Stimulated activated CD4-positive, alpha-beta T cell treated with anti-CD3 and anti-CD28 coated beads, Interleukin-12 subunit alpha, Interleukin-12 subunit beta, amount 100 ng/mL, for 24 hours (primary cell): Measurements from ENCODE around the gene DNAI1.
A peak's percentile ranks its signal among the peaks of the same experiment; 100 is the strongest.

Experiments
- DNase-seq, 2 experiments: peaks; one replicate each; pipeline ENCODE4 v3.0.0-alpha.2; 2020; ENCODE audit warnings: low read depth in 2 of 2

Gene DNAI1

DNA sequence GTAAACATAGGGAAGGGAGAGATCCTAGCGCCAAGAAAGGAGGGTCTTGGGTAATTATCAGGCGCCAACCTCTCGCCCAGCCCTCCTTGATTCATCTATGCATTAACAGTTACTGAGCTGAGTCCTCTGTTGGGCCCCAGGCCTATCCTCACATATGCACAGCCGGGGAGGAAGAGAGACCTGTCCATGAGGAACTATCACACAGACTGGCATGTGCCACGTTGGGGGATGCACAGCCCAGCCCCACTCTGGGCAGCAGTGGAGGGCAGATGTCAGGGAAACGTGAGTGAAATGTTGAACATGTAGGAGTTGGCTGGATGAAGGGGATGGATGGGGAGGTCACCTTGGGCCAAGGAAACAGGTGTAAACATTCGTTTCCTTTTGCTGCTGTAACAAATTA, 82.9 kb downstream of the DNAI1 start:
- DNase-seq, result no peak

DNA sequence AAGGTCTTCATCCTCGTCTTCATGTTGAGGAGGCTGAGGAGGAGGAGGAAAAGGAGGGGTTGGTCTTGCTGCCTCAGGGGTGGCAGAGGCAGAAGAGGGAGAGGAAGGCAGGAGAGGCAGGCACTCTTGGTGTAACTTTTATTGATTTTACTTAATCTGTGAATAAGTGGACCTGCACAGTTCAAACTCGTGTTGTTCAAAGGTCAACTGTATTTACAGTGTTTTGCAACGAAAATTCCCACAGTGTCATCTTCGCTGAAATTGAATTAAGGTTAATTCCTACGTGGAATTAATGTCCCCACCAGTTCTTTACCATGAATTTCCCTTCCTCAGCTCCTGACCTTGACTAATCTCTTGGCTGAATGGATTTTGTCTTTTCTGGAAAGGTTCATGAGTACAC, 85.4 kb downstream of the DNAI1 start:
- DNase-seq, result no peak

DNA sequence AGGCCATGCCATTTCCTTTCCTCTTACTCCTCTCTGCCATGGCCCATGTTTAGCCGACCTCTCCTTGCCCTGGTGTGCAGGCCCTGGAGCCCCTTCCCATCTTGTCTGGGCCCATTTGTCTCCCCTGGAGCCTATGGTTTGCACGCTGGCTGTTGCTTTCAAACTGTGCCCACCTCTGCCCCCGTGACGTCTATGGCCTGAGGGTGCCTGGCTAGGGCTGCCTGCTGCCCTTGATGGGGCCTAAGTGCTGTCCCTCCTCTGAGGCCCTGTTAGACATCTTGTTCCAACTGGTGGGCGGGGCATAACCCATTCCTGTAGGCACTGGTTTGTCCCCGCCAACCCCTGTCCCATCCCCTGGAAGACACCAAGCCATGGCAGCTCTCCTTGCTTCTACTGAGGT, 86.9 kb downstream of the DNAI1 start:
- DNase-seq, result no peak

DNA sequence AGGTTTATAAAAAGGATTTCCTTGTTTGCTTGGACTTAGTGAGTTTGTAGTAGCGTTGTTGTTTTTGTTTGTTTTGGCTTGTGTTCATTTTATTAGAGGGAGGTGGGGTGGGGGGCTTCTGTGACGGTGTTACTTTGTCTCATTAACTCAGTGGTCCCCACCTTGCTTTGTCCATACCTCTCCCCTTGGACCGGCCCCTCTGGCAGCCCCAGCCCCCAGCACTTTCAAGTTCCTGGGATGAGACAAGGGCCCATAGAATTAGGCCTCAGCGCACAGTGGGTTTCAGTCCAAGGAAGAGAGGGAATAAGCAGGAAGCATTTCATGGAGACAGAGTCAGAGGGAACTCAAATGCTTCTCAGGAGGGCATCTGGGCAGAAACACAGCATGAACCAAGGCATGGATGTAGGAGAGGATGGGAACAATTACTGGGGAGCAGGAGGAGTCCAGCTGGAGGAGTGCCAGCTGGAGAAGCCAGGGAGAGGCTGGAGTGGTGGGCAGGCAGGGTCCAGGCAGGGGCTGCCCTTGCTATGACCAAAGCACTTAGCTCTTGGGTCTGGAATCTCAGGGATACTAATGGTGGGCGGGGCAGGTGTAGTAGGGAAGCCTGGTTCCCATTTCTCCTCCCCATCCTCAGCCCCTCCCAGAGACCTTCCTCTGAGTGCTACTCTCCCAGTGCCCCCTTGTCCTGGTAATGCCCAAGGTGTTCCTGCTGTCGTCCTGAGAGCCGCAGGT, 87.7 kb downstream of the DNAI1 start:
- DNase-seq, result no peak

DNA sequence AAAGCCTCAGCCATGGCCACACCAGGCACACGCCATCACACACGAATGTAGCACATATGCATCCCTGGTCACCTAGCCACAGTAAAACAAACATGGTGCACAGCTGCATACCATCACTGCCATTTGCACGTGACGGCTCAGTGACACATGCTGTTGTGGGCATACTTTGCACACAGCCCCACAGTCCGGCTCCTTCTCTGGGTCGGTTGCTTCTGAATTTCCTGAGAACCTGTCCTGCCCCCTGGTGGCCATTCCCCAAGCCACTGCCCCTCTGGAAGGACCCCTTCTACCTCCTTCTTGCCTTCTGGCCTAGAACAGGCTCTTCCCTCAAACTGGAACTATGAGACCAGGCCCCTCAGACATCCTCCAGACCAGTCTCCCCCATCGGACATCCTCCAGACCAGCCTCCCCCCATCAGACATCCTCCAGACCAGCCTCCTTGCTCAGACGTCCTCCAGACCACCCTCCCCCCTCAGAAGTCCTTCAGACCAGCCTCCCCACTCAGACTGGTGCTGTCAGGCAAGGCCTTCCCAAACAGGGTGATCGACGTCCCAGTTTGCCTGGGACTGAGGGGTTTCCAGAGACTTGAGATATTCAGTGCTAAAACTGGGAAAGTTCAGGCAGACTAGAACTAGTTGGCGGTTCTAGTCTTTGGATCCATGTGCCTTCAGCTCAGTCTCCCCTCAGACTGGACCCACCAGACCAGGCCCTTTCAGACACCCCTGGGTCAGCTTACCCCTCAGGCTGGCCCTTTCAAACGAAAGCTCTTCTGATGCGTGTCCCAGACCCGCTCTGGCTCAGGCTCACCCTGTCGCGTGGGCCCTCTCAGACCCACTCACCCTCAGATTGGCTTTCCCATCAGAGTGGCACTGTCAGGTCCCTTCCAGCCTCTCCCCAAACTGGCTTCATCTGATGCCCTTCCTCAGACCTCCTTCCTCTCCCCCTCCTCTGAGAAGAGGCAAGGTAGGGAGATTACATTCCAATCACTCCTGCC, 88.5 kb downstream of the DNAI1 start:
- DNase-seq, result peak; percentile 23 to 51

DNA sequence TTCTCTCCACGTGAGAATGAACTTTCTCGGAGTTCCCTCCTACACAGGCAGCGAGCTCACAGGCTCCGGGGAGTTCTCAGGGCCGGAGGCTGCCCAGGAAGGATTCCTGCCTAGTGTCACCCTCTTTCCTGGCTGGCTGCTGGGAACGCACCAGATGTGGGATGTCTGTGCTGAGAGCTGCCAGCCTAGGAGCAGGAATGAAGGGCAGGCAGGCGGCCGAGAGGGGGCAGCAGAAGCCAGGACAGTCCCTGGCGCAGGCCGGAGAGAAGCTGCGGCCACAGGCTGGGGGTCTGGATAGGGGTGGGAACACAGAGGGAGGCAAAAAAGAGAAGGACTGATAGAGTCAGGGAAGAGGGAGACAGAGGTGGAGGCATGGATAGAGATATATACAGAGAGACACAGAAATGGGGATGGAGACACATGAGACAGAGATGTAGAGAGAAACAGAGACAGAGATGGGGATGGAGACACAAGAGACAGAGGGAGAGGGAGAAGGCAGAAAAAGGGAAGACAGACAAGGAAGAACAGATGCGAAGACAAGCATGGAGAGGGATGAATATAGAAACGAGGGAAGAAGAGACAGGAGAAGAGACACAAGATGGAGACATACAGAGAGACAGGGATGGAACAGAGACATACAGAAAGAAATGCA, 89.5 kb downstream of the DNAI1 start:
- DNase-seq, result peak in 1 of 2 experiments; percentile 17

DNA sequence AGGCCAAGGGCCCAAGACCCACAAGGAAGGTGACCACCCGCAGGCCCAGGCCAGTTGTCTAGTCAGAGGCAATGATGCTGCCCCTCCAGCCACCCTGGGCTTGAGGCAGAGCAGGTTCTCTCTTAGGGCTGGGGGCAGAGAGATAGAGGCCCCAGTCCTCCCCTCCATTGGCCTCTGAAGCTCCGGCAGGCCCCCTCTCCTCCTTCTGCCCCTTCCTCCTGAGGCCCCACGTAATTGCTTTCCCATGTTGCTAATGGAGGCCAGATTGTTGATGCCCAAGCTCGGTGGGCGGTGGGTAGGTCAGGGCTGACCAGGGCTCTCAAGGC, 90.8 kb downstream of the DNAI1 start:
- no peak for DNase-seq

DNA sequence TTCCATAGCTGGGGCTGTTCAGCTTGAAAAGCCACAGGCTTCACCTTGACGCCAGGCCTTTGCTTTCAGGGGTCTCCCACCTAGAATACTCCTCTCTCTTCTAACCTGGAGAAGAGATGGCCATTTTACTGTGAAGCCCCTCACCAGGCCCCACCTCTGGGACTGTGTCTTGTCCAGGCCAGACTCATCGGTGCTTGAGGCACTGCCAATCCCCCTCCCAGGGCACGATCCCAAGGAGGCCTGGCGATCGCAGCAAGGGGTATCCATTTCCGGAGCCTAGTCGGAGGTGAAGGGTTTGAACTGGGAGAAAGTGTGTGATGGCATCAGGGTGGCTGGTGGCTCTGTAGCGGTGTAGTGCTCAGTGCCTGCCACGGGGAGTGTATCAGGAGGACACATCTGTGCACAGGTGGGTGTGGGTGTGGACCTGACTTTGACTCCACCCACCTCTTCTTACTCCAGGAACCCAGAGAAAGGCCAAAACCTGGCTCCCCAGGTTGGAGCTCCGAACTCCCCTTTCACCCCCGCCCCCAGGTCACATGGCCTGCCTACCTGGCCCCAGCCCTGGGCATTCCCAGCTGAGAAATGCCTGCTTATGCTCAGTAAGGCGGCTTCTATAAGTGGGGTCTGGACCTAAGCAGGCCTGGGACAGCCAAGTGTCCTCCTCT, 91.5 kb downstream of the DNAI1 start:
- DNase-seq, result no peak

DNA sequence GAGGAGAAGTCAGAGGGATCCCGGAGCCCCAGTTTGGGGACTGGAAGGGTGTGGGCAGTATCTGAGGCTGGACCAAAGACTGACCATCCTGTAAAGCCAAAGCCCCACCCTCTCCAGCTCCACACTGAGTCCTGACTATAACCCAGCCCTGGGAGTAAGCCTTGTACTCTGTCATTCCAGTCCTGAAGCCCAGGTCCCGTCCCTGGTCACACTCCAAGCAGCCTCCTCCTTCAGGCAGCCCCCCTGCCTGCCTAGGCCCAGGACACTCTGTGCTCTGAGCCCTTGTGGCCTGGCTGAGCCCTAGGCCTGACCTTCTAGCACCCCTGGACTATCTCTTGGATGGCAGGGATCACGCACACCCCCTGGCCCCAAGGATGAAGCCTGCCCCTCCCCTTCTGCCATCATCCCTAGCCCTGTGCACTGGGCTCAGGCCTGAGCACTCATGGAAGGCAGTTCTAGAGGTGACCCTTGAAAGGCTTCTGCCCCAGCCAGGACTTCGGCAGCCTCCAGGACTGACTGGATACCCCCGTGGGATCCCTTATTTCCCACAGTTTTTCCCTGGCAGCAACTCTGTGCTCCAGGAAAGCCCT, 92.2 kb downstream of the DNAI1 start:
- no peak for DNase-seq

DNA sequence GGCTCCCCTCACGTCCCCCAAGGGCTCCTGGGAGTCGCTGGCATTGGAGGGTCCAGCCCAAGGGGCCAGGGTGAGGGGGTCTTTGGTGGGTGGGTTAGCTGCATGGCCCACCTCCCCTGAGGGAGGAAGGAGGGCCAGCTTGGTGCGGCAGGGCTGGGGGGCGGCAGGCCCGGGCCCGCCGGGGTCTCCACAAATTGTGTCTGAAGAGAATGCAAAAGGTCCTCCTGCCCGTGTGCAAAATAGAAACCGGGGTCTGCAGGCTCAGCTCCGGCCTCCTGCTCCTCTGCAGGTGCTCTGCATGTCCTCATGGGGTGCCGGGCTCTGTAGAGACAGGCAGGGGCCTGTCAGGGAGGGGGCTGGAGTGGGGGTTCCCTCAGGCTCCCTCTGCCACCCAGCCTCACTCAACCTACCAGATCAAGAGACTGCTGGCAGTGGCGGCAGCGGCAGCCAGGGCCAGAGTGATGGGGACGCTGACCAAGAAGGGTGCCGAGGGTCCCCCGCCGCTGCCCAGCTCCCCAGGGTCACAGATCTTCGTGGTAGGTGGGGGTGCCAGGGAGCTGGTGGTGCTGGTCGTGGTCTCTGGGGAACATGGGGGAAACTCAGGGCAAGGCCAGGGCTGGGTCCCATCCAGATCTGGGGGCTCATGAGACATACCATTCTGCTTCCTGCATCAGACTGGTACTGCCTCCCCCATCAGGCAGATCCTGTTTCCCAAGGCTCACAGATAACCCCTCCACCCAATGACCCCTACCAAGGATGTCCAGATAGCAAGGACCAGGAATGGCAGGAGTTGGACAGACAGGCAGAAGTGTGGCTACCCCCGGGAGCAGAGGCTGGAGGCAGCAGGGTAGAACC, 93.4 kb downstream of the DNAI1 start:
- no peak for DNase-seq

DNA sequence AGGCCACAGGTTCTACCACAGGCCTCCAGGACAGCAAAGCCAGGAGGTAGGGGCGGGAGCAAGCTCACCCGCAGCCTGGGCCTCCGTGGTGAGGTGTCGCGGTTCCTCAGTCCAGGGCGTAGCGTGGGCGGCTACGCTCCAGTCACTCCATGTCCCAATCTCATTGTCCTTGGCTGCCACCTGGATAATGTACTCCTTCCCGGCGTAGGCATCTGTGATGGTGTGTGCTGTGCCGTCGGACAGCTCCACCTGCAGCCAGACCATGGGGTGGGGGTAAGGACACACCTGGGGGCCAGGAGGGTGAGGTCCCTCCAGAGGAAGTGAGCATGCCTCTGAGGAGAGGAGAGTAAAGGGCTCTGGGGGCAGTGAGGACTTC, 94.0 kb downstream of the DNAI1 start:
- no peak for DNase-seq

DNA sequence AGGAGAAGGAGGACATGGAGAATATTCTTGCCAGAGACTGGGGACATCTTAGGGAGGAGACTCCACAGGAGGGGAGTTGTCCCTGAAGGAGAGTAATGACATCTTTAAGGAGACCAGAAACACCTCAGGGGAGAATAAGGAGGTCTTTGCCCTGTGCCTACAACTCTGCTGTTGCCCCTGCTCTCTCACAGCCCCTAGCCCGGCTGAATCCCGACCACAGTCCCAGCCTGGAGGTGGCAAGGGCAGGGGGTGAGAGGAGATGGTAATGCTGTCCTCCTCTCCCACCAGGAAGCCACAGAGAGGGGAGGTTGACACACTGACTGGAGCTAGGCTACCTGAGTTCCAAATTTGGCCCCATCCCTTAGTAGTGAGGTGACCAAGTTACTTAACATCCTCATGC, 94.4 kb downstream of the DNAI1 start:
- DNase-seq, result no peak

DNA sequence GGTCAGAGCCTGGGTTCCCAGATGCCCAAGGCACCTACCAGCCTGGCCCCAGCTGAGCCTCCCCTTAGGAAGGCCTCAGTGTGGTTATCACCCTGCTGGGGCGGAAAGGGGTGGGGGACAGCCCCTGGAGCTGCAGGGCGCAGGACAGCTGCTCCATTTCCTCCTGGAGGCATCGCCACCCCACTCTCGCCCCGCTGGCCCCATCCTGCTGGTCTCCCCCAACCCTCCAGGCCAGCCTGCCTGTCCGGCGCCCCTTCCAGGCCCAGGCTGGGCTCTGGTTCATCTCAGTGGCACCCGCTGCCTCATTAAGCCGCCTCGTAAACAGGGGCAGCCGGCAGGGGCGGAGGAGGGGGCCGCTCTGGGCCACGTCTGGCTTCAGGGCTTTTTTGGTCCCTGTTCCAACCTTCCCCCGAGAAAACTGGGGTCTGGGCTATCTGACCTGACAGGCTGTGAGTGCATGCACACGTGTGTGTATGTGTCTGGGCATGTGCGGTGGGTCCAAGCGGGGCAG, 95.0 kb downstream of the DNAI1 start:
- no peak for DNase-seq

DNA sequence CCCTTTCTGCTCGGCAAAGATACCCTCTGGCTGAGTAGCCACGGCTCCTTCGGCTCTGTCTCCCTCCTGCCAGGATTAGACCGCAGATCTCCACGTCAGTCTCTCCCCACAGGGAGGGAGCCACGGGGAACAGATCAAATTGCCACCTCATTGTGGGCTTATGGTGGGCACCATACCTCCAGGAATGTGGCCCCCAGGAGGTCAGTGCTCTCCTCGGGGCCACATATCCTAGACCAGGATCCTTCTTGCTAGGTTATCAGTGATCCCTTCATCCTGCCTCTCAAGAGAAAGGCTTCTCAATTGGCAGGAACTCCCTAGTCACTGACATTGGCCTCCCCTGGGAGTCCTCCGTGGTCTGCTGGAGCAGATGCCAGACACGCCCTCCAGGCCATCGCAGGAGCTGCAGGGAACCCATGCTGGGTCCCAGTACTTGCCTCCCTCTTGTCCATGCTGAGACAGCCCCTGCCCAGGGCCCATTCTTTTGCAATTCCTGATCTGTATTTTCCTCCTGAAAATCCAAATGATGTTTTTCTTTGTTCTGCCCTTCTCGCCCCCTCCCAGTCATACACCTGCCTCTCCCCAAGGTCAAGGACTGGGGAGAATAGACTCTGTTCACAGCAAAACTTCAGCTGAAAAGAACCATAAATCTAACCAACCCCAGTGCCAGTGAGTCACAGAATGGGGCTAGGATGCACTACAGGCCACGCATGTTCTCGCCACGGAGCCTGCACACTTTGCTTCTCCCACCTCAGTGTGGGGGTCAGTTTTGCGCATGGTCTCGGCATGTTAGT, 95.8 kb downstream of the DNAI1 start:
- no peak for DNase-seq

DNA sequence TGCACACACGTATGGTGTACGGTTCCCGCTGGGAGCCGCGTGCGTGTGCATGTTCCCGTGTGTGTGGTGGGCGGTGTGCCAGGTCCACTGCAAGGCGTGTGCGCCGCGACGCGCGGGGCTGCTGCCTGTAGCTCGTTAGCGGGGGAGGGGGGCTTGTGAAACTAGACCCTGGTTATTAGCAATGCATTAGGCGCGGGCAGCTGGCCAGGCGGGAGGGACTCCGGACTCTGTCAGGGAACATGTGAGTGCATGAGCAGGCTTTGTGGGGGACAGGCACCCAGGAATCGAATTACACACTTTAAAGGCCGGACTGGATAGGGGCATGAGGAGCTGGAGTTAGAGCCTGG, 96.4 kb downstream of the DNAI1 start:
- DNase-seq, result no peak

DNA sequence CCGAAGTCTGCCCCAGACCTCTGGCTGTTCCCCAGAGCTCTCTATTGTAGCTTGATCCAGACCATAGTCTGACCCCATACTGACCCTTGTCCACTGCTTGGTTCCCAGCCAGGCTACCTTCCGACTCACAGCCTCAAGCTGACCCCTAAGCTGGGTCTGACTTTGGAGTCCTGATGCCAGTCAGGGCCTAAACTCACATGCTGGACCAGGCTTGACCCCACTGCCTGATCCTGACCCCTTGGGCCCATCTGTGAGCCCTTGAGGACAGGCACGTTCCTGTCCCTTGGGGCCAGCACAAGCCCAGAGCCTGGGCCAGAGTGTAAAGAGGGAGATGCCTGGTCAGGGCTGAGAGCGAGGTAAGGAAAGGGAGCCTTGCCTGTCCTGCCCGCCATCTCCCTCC, 96.9 kb downstream of the DNAI1 start:
- no peak for DNase-seq

DNA sequence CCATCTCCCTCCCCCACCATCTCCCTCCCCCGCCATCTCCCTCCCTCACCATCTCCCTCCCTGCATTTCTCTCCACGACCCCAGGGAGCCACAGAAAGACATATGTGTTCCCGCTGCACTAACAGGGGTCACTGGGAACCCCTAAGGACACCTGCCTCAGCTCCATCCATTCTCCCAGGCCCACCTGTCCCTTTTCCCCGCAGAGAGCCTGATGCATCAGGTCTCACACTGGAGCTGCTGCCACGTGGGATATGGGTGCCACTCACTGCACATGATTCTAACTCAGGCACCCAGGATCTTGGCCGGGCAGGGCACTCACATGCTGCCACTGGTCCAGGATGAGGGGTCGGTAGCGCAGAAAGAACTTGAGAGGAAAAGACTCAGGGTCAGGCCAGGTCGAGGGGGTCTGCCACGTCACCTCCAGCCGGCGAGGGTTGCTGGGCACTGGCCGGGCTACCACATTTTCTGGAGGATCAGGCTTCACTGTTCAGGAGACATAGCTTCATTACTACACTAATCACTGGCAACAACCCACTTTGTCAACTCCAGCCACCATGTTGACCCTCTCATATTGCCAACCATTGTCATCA, 97.4 kb downstream of the DNAI1 start:
- DNase-seq, result no peak

DNA sequence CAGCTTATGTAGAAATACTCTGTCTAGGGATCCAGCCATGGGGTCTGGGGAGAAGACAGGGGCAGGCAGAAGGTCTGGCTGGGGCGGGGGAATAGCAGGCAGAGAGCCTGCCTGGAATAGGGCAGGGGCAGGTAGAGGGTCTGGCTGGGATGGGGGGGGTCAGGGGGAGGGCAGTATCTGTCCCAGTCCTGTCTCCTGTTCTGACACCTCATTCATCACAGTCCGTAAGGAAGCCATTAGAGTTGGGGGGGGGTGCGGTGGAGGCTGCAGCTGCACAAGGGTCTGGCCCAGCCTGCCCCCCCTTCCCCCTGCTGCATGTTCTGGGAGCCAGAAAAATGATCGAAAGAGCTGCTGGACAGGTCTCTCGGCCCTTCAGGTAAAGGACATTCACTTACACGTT, 98.3 kb downstream of the DNAI1 start:
- DNase-seq, result no peak
